Measurements from ENCODE around the gene PDIA5. TPM values are rescaled to one million over a fixed set of nuclear protein-coding genes. Genes with fewer than 3 reads are reported as not detected.

PDIA5 gene
- total and polyA plus RNA-seq, 4 donors = 36.8 to 94.6 (median 63.3) TPM

DNA sequence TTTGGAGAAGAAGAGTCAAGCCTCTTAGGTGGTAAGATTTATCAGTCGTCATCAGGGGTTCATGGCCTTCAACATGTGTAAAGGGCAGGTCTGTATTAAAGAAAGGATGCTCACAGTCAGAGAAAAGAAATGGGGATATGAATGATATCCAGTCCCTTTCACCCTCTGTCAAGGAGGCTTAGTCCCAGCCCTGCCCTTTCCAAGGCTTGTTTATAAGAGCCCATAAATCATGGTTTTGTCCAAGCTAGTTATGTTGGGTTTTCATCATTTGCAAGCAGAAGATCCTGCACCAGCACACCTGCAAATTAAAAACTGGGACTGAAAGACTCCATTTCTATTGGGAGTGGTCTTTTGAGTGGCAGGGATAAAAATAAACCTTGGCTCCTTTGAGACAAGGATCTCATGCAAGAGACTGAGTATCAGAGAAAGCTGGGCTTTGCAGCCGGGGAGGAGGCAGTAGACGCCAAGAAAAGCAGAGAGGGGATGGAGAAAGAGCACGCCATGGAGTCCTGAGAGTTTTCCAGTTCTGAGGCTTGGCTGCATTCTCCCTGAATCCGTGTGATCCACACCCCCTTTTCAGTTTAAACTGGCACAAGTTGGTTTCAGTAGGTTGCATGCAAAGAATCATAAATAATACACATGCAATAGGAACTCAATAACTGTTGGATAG, 12.6 kb upstream of the PDIA5 start (continued):
- TF ChIP-seq, protein P1, sequence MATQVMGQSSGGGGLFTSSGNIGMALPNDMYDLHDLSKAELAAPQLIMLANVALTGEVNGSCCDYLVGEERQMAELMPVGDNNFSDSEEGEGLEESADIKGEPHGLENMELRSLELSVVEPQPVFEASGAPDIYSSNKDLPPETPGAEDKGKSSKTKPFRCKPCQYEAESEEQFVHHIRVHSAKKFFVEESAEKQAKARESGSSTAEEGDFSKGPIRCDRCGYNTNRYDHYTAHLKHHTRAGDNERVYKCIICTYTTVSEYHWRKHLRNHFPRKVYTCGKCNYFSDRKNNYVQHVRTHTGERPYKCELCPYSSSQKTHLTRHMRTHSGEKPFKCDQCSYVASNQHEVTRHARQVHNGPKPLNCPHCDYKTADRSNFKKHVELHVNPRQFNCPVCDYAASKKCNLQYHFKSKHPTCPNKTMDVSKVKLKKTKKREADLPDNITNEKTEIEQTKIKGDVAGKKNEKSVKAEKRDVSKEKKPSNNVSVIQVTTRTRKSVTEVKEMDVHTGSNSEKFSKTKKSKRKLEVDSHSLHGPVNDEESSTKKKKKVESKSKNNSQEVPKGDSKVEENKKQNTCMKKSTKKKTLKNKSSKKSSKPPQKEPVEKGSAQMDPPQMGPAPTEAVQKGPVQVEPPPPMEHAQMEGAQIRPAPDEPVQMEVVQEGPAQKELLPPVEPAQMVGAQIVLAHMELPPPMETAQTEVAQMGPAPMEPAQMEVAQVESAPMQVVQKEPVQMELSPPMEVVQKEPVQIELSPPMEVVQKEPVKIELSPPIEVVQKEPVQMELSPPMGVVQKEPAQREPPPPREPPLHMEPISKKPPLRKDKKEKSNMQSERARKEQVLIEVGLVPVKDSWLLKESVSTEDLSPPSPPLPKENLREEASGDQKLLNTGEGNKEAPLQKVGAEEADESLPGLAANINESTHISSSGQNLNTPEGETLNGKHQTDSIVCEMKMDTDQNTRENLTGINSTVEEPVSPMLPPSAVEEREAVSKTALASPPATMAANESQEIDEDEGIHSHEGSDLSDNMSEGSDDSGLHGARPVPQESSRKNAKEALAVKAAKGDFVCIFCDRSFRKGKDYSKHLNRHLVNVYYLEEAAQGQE (IDR thresholded peaks at IDR 0.05) = no peak
- no peak for TF ChIP-seq RXRA (IDR thresholded peaks at IDR 0.05)
- TF ChIP-seq, protein P2, sequence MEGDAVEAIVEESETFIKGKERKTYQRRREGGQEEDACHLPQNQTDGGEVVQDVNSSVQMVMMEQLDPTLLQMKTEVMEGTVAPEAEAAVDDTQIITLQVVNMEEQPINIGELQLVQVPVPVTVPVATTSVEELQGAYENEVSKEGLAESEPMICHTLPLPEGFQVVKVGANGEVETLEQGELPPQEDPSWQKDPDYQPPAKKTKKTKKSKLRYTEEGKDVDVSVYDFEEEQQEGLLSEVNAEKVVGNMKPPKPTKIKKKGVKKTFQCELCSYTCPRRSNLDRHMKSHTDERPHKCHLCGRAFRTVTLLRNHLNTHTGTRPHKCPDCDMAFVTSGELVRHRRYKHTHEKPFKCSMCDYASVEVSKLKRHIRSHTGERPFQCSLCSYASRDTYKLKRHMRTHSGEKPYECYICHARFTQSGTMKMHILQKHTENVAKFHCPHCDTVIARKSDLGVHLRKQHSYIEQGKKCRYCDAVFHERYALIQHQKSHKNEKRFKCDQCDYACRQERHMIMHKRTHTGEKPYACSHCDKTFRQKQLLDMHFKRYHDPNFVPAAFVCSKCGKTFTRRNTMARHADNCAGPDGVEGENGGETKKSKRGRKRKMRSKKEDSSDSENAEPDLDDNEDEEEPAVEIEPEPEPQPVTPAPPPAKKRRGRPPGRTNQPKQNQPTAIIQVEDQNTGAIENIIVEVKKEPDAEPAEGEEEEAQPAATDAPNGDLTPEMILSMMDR (IDR thresholded peaks at IDR 0.05; ENCODE audit: low read depth, low read length, missing input control) = no peak
- TF ChIP-seq, protein P3, sequence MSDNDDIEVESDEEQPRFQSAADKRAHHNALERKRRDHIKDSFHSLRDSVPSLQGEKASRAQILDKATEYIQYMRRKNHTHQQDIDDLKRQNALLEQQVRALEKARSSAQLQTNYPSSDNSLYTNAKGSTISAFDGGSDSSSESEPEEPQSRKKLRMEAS (IDR thresholded peaks at IDR 0.05) = no peak

DNA sequence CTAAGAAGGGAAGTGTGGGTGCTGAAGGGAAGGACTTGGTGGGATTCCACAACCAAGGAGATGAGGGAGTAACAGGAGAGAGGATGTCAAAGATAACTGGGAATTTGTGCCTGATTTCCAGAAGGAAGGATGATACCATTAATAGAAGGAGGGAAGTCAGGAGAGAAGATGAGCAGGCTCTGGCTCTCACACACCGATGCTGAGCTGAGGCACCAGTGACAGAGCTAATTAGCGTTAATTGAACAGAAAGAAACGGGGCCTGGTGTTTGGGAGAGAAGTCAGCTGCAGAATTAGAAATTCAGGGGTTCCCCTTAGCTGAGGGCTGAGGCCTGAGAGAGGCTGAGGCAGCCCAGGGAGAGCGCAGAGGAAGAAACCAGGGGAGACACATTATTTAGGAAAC, 11.9 kb upstream of the PDIA5 start:
- Histone ChIP-seq H3K27me3 (ENCODE audit: control insufficient read depth in 4 of 4, insufficient read depth in 4 of 4, low read length in 3 of 4) (no peaks in the 10 kb centered on the region), H3K9ac (ENCODE audit: low read depth in 1 of 2, low read length in 2 of 2) (no peak overlapping the region), H3K27ac (ENCODE audit: low read depth in 1 of 2, low read length in 2 of 2) (no peak overlapping the region), H3K9me3 (ENCODE audit: control insufficient read depth in 4 of 4, low read length in 3 of 4) (no peaks in the 10 kb centered on the region), H3K4me1 (ENCODE audit: control insufficient read depth in 4 of 4, insufficient read depth in 4 of 4, low read length in 3 of 4) (peaks cover 0 to 4% (median 0%) of the 10 kb centered on the region in 4 donors), H3K4me3 (ENCODE audit: low read depth in 1 of 3, low read length in 3 of 3) (no peak overlapping the region), H3K36me3 (ENCODE audit: control insufficient read depth in 4 of 4, insufficient read depth in 3 of 4, low read depth in 1 of 4, low read length in 3 of 4) (no peaks in the 10 kb centered on the region)
- DNase-seq (ENCODE audit: low spot score) = no peak
- TF ChIP-seq YY1 (IDR thresholded peaks at IDR 0.05) = no peak
- TF ChIP-seq FOXA2 (IDR thresholded peaks at IDR 0.05) = no peak
- no peak for TF ChIP-seq JUND (IDR thresholded peaks at IDR 0.05)
- 90% methylated on average over 4 of the region's 4 CpGs for WGBS

DNA sequence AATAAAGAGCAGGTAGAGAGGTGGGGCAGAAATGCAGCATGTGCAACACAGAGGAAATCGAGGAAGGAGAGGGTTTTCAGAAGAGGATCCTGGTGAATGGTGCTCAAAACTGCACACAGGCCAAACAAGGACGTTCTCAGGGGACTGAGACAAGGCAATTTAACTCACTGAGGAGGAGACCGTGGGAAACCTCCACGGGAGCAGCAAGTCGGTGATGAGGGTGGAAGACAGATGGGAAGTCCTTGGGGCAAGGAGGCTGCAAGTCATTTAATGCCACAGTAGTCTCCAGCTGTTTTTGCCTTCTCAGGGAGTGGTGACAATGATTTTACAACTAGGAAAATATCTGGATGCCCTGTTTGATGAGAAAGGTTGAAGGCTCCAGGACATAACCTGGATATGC, 11.5 kb upstream of the PDIA5 start:
- H3K4me1 ChIP-seq (ENCODE audit: control insufficient read depth in 4 of 4, insufficient read depth in 4 of 4, low read length in 3 of 4) = peaks cover 0 to 4% (median 0%) of the 10 kb centered on the region in 4 donors
- no peak overlapping the region for H3K4me3 ChIP-seq (ENCODE audit: low read depth in 1 of 3, low read length in 3 of 3)
- H3K9ac ChIP-seq (ENCODE audit: low read depth in 1 of 2, low read length in 2 of 2) = no peak overlapping the region
- H3K9me3 ChIP-seq (ENCODE audit: control insufficient read depth in 4 of 4, low read length in 3 of 4) = no peaks in the 10 kb centered on the region
- no peaks in the 10 kb centered on the region for H3K27me3 ChIP-seq (ENCODE audit: control insufficient read depth in 4 of 4, insufficient read depth in 4 of 4, low read length in 3 of 4)
- no peaks in the 10 kb centered on the region for H3K36me3 ChIP-seq (ENCODE audit: control insufficient read depth in 4 of 4, insufficient read depth in 3 of 4, low read depth in 1 of 4, low read length in 3 of 4)
- no peak overlapping the region for H3K27ac ChIP-seq (ENCODE audit: low read depth in 1 of 2, low read length in 2 of 2)
- TF ChIP-seq HNF4A (conservative IDR thresholded peaks at IDR 0.05) (no peak), JUND (IDR thresholded peaks at IDR 0.05) (no peak), NR2F2 (IDR thresholded peaks at IDR 0.05) (no peak), FOXA2 (IDR thresholded peaks at IDR 0.05) (no peak), GABPA (IDR thresholded peaks at IDR 0.05 in 1 of 2, conservative IDR thresholded peaks at IDR 0.05 in 1 of 2) (no peak), EGR1 (IDR thresholded peaks at IDR 0.05; ENCODE audit: low read depth in 2 of 2) (no peak), RXRA (IDR thresholded peaks at IDR 0.05) (no peak), HNF4G (IDR thresholded peaks at IDR 0.05) (no peak)
- TF ChIP-seq, protein P3 (IDR thresholded peaks at IDR 0.05) = no peak
- TF ChIP-seq, protein P1 (IDR thresholded peaks at IDR 0.05) = no peak
- DNase-seq (ENCODE audit: low spot score) = no peak
- WGBS = 85% methylated on average over 5 of the region's 5 CpGs
